Common myeloid progenitor, CD34-positive (primary cell): ENCODE measurements around the gene FUCA1.
"Not testable (repeated sequence)": the region's sequence is repeated elsewhere in the genome, so short reads cannot be mapped to it uniquely, and the experiment has no call there.

ENCODE experiments used
- CTCF ChIA-PET: fragments of 350-600 bp; sonication (Branson Sonifier 250); formaldehyde crosslinking; loops from one replicate; lab custom pipeline; 2021; ENCODE audit warnings: antibody characterized with exemption; lab: Charles Lee
- POLR2A ChIA-PET: fragments of 350-600 bp; sonication (Branson Sonifier 250); formaldehyde crosslinking; loops from one replicate; lab custom pipeline; 2021; ENCODE audit warnings: antibody characterized with exemption; lab: Charles Lee
- DNase-seq, 3 donors: peaks; one replicate each; pipeline versions ENCODE4 v3.0.0 to v3.0.0-alpha.2; 2013
- H3K27ac ChIP-seq, 2 experiments: 1 replicate in 1 of 2; 2 replicates in 1 of 2; pipeline ENCODE4 v1.7.0; 2013; ENCODE audit warnings: inconsistent platforms in 2 of 2, low read length in 2 of 2, mild to moderate bottlenecking in 2 of 2, low read depth in 1 of 2, moderate library complexity in 1 of 2; ENCODE audit not compliant: severe bottlenecking in 2 of 2, insufficient read depth in 1 of 2, poor library complexity in 1 of 2
- H3K27me3 ChIP-seq, 5 experiments: replicated peaks in 2 of 5; 1 replicate in 3 of 5; 2 replicates in 2 of 5; pipeline versions ENCODE4 v1.6.1 to v1.7.0; 2013; ENCODE audit warnings: low read length in 4 of 5, mild to moderate bottlenecking in 2 of 5, moderate library complexity in 2 of 5, inconsistent platforms in 1 of 5; ENCODE audit not compliant: insufficient read depth in 5 of 5, control insufficient read depth in 4 of 5
- H3K36me3 ChIP-seq, 4 experiments: 1 replicate in 2 of 4; 2 replicates in 2 of 4; pipeline versions ENCODE4 v1.6.1 to v1.7.0; 2013; ENCODE audit warnings: low read length in 3 of 4, control low read depth in 1 of 4, mild to moderate bottlenecking in 1 of 4; ENCODE audit not compliant: control insufficient read depth in 4 of 4, insufficient read depth in 4 of 4
- H3K4me1 ChIP-seq, 4 experiments: 1 replicate in 3 of 4; 2 replicates in 1 of 4; pipeline versions ENCODE4 v1.6.1 to v1.7.1; 2013; ENCODE audit warnings: low read length in 3 of 4, mild to moderate bottlenecking in 3 of 4, control low read depth in 1 of 4, inconsistent platforms in 1 of 4, moderate library complexity in 1 of 4; ENCODE audit not compliant: control insufficient read depth in 4 of 4, insufficient read depth in 4 of 4; ENCODE audit errors: control extremely low read depth in 1 of 4
- H3K4me3 ChIP-seq, 7 experiments: 1 replicate in 4 of 7; 2 replicates in 3 of 7; pipeline versions ENCODE4 v1.5.1 to v1.7.0; 2013; ENCODE audit warnings: mild to moderate bottlenecking in 7 of 7, low read length in 6 of 7, moderate library complexity in 6 of 7, inconsistent platforms in 2 of 7, low read depth in 2 of 7, control low read depth in 1 of 7; ENCODE audit not compliant: insufficient read depth in 4 of 7, control insufficient read depth in 1 of 7; ENCODE audit errors: extremely low read depth in 1 of 7
- H3K9me3 ChIP-seq, 5 experiments: 1 replicate in 4 of 5; 2 replicates in 1 of 5; pipeline versions ENCODE4 v1.6.1 to v1.7.1; 2013; ENCODE audit warnings: low read length in 4 of 5, mild to moderate bottlenecking in 2 of 5, inconsistent platforms in 1 of 5, low read depth in 1 of 5, moderate library complexity in 1 of 5; ENCODE audit not compliant: control insufficient read depth in 4 of 5, insufficient read depth in 2 of 5; ENCODE audit errors: control extremely low read depth in 1 of 5
- WGBS: methylation state at CpG from one replicate; pipeline ENCODE4 v1.1.5; 2013; ENCODE audit not compliant: insufficient coverage; 5-methylcytosine and 5-hydroxymethylcytosine counted together

FUCA1 gene

DNA sequence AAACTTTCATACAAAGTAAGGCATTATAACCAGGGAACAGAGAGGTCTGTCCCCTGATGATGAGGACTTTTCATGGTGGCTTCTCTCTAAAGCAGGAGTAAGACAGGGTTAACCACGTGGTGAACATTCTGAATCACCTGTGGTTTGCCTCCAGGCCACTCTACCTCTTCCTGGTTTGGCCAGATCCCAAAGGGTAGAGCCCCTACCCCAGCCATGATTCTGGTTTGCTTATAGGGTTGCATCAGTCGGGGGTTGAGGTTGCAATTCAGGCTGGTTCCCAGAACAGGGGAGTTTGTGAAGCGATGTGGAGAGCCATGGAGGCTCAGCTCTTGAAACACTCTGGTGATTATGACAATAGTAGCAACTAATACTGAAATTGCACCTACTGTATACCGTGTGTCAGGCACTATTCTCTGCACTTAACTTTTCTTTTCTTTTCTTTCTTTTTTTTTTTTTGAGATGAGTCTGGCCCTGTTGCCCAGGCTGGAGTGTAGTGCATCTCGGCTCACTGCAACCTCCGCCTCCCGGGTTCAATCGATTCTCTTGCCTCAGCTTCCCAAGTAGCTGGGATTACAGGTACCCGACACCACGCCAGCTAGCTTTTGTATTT is 36.8 kb upstream of the FUCA1 start:
- WGBS: 85% methylated on average over 7 of the region's 10 CpGs
- H3K27ac ChIP-seq: no peak overlapping the region
- no peak overlapping the region for H3K4me3 ChIP-seq
- H3K27me3 ChIP-seq: peaks cover 0 to 37% (median 20%) of the 10 kb centered on the region in 5 experiments
- ChIA-PET CTCF (interaction anchor here (0.8 to 3.7 kb wide), 5 partner anchors 8 to 95 kb away, joined by 3 to 15 read pairs (median 4); partner anchors contain the start of gene CNR2), POLR2A (no interaction called here)
- peak in 1 of 3 donors; percentile 34 for DNase-seq
- H3K4me1 ChIP-seq: peaks cover 13 to 60% (median 41%) of the 10 kb centered on the region in 4 experiments
- H3K9me3 ChIP-seq: no peaks in the 10 kb centered on the region
- peaks cover 0 to 2% (median 0%) of the 10 kb centered on the region in 4 experiments for H3K36me3 ChIP-seq

DNA sequence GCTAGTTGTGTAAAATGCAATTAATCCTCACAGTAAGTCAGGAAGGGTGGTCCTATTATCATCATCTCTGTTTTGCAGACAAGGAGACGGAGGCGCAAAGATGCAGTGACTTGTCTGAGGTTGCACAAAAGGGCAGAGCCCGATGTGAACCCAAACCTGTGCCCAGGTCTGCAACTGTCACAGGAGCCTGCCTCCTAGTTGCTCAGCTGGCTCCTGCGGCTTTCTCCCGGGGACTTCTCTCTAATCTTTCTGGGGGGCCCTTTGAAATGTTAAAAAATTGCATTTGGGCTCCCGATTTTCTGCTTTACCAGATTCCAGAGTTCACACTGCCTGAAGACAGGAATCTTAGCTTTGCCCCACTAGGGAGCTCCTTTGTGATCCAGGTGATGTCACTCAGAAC is 35.7 kb upstream of the FUCA1 start:
- DNase-seq: no peak
- ChIA-PET CTCF (interaction anchor here (0.8 to 1.6 kb wide), 3 partner anchors 10 to 94 kb away, joined by 3 to 4 read pairs (median 3); partner anchors contain the start of gene CNR2), POLR2A (no interaction called here)
- no peaks in the 10 kb centered on the region for H3K9me3 ChIP-seq
- peaks cover 4 to 58% (median 39%) of the 10 kb centered on the region in 4 experiments for H3K4me1 ChIP-seq
- peaks cover 0 to 2% (median 0%) of the 10 kb centered on the region in 4 experiments for H3K36me3 ChIP-seq
- H3K27ac ChIP-seq: no peak overlapping the region
- peaks cover 0 to 37% (median 20%) of the 10 kb centered on the region in 5 experiments for H3K27me3 ChIP-seq
- no peak overlapping the region for H3K4me3 ChIP-seq
- WGBS: 97% methylated on average over 6 of the region's 6 CpGs

DNA sequence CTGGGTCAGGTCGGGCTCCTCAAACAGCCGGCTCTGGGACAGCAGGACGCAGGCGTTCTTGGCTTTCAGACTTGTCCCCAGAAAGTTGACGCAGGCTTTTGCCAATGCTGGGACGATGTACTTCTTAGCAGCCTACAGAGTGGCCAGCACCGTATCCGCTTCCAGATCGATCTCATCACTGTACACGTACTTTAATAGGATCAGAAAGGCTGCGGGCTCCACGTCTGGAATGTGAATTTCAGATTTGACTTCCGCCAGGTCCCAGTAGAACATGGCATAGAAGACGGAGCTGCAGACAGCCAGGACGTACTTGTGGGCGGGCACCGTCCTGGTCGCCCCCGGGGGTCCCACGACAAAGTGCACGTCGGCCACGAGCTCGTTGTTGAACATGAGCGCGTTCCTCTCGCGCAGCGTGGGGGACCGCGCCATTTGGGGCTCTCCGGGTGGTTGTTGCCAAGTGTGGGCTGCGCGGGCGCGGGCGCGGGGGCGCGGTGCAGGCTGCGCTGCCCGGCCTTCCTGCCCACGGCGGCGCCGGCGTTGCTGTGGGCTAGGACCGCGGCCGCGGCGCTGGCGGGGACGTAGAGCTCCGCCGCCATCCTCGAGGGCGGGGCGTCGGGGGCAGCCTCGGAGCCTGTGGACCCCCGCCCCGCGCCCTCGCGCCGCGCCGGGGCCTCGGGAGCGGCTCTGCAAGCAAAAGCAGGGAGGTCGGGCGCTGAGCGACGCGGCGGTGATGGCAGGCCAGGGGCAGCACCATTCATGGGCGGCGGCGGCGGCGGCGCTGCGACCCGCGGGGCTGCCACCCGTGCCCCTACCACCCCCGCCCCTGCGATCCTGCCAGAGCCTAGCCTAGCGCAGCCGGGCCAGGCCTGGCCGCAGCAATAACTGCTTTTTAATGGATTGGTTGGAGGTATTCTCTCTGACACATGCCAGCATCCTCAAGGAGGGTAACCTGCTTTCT is 34.5 kb upstream of the FUCA1 start:
- peak overlapping the region in 6 of 7 experiments; percentile 20 to 61 (median 38) for H3K4me3 ChIP-seq
- peaks cover 0 to 2% (median 0%) of the 10 kb centered on the region in 4 experiments for H3K36me3 ChIP-seq
- no peaks in the 10 kb centered on the region for H3K9me3 ChIP-seq
- DNase-seq: peak in 1 of 3 donors; percentile 53
- 28% methylated on average over 77 of the region's 92 CpGs for WGBS
- peaks cover 0 to 37% (median 20%) of the 10 kb centered on the region in 5 experiments for H3K27me3 ChIP-seq
- ChIA-PET CTCF (interaction anchor here (0.7 kb wide), 1 partner anchor 131 kb away, joined by 3 read pairs; no protein-coding TSS in a partner anchor), POLR2A (no interaction called here)
- H3K27ac ChIP-seq: no peak overlapping the region
- H3K4me1 ChIP-seq: peaks cover 0 to 52% (median 34%) of the 10 kb centered on the region in 4 experiments

DNA sequence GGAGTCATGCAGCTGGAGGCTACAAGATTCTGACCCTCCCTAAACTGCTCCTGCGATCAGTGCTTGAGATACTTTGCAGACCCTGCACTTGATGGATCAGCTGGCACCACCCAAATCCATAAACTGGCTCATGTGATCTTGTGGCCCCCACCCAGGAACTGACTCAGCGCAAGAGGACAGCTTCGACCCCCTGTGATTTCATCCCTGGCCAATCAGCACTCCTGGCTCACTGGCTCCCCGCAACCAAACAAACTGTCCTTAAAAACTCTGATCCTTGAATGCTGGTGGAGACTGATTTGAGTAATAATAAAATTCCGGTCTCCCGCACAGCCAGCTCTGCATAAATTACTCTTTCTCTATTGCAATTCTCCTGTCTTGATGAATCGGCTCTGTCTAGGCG is 31.9 kb upstream of the FUCA1 start:
- WGBS: 100% methylated on average over 2 of the region's 8 CpGs
- POLR2A ChIA-PET, H3K4me3 ChIP-seq, H3K36me3 ChIP-seq, H3K27ac ChIP-seq, H3K9me3 ChIP-seq, DNase-seq: not testable (repeated sequence)
- CTCF ChIA-PET: interaction anchor here (0.6 to 1.1 kb wide), 3 partner anchors 17 to 404 kb away, joined by 3 to 4 read pairs (median 3); no protein-coding TSS in a partner anchor
- peaks cover 0 to 37% (median 18%) of the 10 kb centered on the region in 5 experiments for H3K27me3 ChIP-seq
- peaks cover 9 to 55% (median 45%) of the 10 kb centered on the region in 4 experiments for H3K4me1 ChIP-seq

DNA sequence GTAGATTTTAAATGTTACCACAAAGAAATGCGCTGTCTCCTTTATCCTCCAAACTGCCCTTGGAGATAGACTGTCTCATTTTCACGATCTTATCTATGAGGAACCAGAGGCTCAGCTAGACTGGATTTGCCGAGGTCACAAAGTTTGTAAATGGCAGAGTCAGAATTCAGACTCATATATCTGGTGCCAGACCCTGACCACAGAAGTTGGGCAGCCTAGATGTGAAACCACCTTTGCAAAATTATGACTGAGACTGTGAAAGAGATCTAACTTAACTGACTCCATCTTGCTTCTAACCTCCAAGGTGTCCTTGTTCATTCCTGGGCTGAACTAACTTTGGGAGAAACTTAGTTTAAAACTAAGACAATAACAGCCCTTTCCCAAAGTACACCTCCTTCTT is 31.0 kb upstream of the FUCA1 start:
- Histone ChIP-seq H3K27me3 (peaks cover 0 to 31% (median 14%) of the 10 kb centered on the region in 5 experiments), H3K4me3 (peak overlapping the region in 1 of 7 experiments; percentile 28), H3K4me1 (peaks cover 9 to 50% (median 42%) of the 10 kb centered on the region in 4 experiments), H3K27ac (no peak overlapping the region), H3K9me3 (no peaks in the 10 kb centered on the region), H3K36me3 (no peaks in the 10 kb centered on the region)
- DNase-seq: peak; percentile 85 to 97 (median 96)
- CTCF ChIA-PET: interaction anchor here (1.0 to 1.4 kb wide), 3 partner anchors 18 to 207 kb away, joined by 3 to 4 read pairs (median 4); partner anchors contain the start of gene RPL11
- POLR2A ChIA-PET: no interaction called here
- WGBS: 0% methylated on average over 2 of the region's 3 CpGs

DNA sequence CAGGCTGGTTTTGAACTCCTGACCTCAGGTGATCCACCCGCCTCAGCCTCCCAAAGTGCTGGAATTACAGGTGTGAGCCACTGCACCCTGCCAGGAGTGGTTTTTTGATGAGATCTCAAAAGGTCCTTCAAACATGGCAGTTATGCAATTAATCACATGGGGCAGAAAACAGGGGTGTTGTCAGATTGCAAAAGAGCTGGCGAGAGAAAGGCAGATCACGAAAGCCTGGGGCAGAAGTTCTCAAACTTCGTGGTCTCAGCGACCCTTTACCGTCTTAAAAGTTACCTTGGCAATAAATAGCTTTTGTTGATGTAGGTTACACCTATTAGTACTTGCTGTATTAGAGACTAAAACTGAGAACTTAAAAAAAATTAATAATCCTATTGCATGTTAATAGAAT is 29.0 kb upstream of the FUCA1 start:
- no peak overlapping the region for H3K4me3 ChIP-seq
- no peaks in the 10 kb centered on the region for H3K9me3 ChIP-seq
- H3K27ac ChIP-seq: no peak overlapping the region
- peak in 2 of 3 donors; percentile 74 to 81 for DNase-seq
- WGBS: 33% methylated on average over 4 of the region's 6 CpGs
- H3K4me1 ChIP-seq: peaks cover 9 to 49% (median 31%) of the 10 kb centered on the region in 4 experiments
- CTCF ChIA-PET: interaction anchor here (0.5 to 3.1 kb wide), 10 partner anchors 9 to 257 kb away, joined by 3 to 18 read pairs (median 4); no protein-coding TSS in a partner anchor
- POLR2A ChIA-PET: interaction anchor here (0.6 to 1.6 kb wide), 6 partner anchors 12 to 86 kb away, joined by 3 to 6 read pairs (median 3); partner anchors contain the start of gene PNRC2
- peaks cover 0 to 12% (median 0%) of the 10 kb centered on the region in 5 experiments for H3K27me3 ChIP-seq
- H3K36me3 ChIP-seq: no peaks in the 10 kb centered on the region
